VCaP (cell line): ENCODE measurements around the gene SPP2.
A peak's percentile ranks its signal among the peaks of the same experiment; 100 is the strongest.

ENCODE experiments used
- H3K27ac ChIP-seq: fragments of 450-650 bp; 2 replicates; pipeline ENCODE4 v1.5.1; 2017
- TF ChIP-seq, protein P1 (sequence below): fragments of 450-650 bp; conservative IDR thresholded peaks from 2 replicates; pipeline ENCODE4 v1.5.1; 2017; ENCODE audit warnings: mild to moderate bottlenecking, moderate library complexity

SPP2 gene

DNA sequence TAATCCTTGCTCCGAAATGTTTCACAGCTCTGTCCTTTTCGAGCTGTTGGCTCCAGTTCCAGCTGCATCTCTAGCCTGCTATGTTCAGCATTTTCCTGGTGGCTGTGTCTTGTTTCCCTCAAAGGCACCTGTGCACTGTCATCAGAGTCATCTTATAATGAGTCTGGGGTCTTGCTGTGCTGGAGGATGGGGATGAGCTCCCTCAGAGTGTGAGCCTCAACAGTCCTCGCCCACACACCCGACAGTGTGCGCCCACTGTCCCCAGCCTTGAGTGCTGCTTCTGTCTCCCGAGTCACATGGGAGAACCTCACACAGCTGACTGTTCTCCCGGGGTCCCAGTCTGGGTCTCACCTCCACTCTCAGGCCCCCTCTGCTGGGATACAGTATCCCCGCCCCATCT, 25.4 kb downstream of the SPP2 start:
- TF ChIP-seq, protein P1, sequence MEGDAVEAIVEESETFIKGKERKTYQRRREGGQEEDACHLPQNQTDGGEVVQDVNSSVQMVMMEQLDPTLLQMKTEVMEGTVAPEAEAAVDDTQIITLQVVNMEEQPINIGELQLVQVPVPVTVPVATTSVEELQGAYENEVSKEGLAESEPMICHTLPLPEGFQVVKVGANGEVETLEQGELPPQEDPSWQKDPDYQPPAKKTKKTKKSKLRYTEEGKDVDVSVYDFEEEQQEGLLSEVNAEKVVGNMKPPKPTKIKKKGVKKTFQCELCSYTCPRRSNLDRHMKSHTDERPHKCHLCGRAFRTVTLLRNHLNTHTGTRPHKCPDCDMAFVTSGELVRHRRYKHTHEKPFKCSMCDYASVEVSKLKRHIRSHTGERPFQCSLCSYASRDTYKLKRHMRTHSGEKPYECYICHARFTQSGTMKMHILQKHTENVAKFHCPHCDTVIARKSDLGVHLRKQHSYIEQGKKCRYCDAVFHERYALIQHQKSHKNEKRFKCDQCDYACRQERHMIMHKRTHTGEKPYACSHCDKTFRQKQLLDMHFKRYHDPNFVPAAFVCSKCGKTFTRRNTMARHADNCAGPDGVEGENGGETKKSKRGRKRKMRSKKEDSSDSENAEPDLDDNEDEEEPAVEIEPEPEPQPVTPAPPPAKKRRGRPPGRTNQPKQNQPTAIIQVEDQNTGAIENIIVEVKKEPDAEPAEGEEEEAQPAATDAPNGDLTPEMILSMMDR, result no peak
- no peak overlapping the region for H3K27ac ChIP-seq

DNA sequence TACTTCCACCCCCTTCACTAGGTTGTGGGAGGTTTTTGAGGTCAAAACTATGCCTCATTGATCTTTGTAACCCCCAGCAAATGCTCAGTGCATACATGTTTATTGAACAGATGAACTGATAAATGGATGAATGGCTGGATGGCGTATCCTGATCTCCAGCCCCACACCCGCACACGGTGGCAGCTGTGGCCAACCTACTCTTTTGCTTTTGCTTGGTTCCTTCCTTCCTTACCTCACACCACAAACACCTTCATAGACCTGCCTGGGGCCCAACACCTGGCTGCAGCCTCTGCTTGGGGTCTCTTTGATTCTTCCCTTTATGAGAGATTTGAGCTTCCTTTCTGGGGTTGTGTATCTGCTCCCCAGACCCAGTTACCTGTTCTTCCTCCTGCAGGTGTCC, 25.9 kb downstream of the SPP2 start:
- TF ChIP-seq, protein P1, result no peak
- H3K27ac ChIP-seq, result no peak overlapping the region

DNA sequence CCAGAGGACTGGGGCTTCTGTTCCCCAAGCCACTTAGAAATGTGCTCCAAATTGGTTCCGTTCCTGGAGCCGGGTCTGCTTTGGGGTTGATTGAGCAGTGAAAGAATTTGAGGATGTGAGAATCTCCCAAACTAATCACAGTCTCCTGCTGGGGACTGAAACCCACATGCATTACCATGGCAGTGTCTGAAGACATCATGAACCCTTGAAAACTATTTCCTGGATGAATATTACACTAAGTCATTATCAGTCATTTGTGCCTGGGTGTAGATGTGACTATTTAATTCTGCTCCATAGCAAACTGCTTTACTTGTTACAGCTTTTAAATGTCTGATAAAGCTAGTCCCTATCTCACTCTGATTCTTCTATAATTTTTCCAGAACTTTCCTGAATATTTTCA, 27.6 kb downstream of the SPP2 start:
- no peak overlapping the region for H3K27ac ChIP-seq
- TF ChIP-seq, protein P1, result no peak

DNA sequence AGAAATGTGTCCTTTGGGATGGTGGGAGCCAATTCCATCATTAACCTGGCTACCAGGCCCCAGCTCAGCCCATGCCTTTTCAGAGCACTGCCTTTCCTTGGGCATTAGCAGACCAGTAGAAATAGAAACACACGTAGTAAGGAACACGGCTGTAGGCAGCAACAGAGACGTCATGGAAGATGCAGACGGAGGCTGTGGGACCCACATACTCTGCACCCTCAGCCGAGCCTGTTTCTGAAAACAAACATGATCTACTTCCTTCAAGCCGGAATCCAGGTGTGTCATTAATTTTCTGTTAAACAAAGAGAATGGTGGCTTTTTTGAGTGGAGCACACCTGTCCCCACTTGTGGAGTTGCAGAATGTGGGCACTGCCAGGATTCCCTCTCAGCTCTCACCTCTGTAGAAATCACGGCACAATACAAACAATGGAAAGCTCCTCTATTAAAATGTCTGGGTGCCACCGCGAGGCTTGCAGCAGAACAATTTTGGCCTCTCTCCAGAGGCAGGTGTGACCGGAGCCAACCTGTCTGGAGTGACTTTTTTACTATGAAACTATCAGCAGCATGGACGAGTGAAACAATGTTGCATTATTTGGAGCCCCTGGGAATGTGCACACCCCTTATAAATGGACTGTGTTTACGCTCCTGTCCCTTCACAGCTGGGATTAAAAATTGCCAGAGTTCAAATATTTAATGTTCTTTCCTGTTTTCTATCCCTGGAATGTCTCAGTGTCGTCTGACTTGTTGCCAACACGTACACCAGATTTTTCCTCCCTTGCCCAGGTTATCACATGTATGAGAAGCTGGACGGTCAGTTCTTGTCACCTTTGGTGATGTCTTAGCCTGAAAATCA, 31.7 kb downstream of the SPP2 start:
- TF ChIP-seq, protein P1, result peak; percentile 19
- peak overlapping the region; percentile 94 for H3K27ac ChIP-seq

DNA sequence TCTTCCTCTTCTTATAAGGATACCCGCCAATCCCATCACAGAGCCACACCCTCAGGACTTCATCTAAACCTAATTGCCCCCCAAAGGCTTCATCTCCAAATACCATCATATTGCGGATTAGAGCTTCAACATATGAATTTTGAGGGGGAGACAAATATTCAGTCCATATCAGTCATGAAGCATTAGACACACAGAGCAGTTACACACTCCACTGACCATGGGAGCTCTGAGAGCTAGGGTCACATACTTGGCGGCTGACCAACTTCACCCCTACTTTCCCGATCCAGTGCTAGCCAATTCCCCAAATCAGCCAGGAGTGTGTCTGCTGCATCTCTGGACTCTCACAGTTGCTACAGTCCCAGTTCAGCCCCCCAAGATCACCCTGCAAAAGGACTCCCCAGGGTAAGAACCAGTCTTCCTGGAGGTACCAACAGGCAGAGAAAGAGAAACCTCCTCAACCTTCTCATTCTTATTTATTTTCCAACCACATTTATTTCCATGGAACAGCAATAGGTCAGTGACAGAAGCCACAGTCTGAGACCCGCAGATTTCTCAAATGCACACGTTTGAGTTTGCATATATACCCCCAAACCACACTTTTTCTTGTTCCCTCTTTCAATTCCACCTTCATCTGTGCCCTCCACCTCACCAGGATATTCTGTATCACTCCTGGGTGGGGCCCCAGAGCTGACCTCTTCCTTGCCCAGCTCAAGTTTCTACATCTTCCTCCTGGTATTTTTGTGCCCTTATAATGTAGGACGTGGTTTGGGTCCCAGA, 33.3 kb downstream of the SPP2 start:
- peak overlapping the region; percentile 94 for H3K27ac ChIP-seq
- TF ChIP-seq, protein P1, result no peak

DNA sequence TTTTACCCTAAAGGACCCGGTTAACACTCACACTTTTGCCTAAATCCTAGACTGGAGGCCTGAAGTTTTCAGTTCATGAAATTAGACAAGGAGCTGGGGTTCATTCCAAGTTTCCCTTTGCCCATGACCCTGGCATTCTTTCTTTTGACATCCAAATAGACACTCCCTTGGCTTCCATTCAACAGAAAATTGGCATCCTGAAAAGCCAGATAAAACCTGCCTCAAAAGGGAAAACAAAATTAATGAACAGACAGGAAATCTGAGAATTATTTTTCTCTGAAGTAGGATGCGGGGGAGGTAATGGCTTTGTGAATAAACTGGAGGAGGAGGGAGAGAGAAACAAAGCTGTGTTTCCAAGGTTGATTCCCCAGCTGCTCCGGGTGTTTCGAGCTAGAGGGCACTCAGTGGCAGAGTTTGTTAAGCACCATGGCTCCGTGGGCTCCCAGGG, 41.0 kb downstream of the SPP2 start:
- peak overlapping the region; percentile 73 for H3K27ac ChIP-seq
- TF ChIP-seq, protein P1, result no peak

DNA sequence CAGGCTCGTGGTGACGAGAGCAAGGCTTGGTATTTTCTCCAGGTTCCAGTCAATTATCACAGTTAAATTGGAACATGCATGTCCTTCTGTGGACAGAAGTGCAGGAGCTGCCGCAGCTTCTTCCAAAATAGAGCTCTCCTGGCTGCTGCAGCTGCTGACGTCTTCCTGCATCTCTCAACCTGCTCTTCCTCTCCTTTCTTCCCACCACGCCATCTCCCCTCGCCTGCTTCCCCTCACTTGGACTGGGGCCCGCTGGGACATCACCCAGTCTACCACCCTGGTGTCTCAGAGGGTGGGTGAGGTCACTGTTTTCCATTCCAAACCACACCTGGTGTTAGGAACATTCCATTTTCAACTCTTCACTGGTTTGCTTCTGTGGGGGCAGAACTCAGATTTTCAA, 41.4 kb downstream of the SPP2 start:
- TF ChIP-seq, protein P1, result no peak
- H3K27ac ChIP-seq, result peak overlapping the region; percentile 73
